Activated naive CD4-positive, alpha-beta T cell treated with anti-CD3 and anti-CD28 coated beads, Interleukin-2, amount 50 U/mL, for 72 hours (primary cell): ENCODE data around the gene STX19. TPM values are rescaled to one million over a fixed set of nuclear protein-coding genes. Genes with fewer than 3 reads are reported as not detected.
"Not testable (repeated sequence)": the region's sequence is repeated elsewhere in the genome, so short reads cannot be mapped to it uniquely, and the experiment has no call there.

ENCODE experiments used
- ATAC-seq, 2 donors: fragments of 150-1000 bp; cut with Tn5 transposase; 2 replicates each; pipeline ENCODE4 v1.10.0; 2021; ENCODE audit warnings: mild to moderate bottlenecking in 2 of 2, moderate library complexity in 2 of 2
- DNase-seq, 2 donors: peaks; one replicate each; pipeline ENCODE4 v3.0.0; 2021 to 2022; ENCODE audit warnings: low spot score in 2 of 2
- H3K27ac Mint-ChIP-seq, 2 donors: one replicate each; pipeline ENCODE4 v1.8.0; 2022; ENCODE audit warnings: mild to moderate bottlenecking in 2 of 2, mixed read lengths in 2 of 2
- H3K36me3 Mint-ChIP-seq, 2 donors: one replicate each; pipeline ENCODE4 v1.8.0; 2022; ENCODE audit warnings: mixed read lengths in 2 of 2
- H3K9me3 Mint-ChIP-seq, 2 donors: one replicate each; pipeline ENCODE4 v1.8.0; 2022; ENCODE audit warnings: mixed read lengths in 2 of 2
- total RNA-seq, 2 donors: library from RNA; stranded (reverse); gene quantifications; one replicate each; pipeline ENCODE4 v1.2.3, GENCODE V29; 2022

Gene STX19
- total RNA-seq, 2 donors from 2014 or later, result not detected

- H3K9me3 Mint-ChIP-seq, result no peaks in the 10 kb centered on the region
- ATAC-seq (no peak), DNase-seq (no peak)
- H3K27ac Mint-ChIP-seq, result no peak overlapping the region
- H3K36me3 Mint-ChIP-seq, result no peaks in the 10 kb centered on the region
Measured at GRCh38 chr3:94001191-94001590, 27.2 kb downstream of the STX19 start.

GRCh38 chr3:93994056-93994455 is 34.3 kb downstream of the STX19 start:
- H3K27ac Mint-ChIP-seq, result no peak overlapping the region
- ATAC-seq (no peak), DNase-seq (no peak)
- H3K36me3 Mint-ChIP-seq, result no peaks in the 10 kb centered on the region
- H3K9me3 Mint-ChIP-seq, result no peaks in the 10 kb centered on the region

DNA sequence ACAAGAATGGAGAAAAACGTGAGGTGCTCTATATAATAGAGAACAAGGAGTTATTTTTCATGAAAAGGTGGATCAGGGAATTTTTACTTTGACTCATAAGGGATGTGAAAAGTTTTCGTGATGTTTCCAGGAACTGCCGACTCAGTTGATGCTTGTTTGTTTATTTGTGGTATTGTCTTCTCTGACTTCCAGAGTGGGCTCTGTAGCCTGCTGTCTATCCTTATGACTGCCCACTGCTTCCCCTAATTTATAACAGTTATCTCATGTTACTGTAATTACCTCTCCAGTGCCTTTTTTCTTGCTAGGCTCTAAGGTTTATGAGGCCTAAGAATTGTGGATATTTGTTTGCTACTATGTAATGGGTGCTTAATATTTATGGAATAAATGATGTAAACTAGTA is 36.2 kb downstream of the STX19 start:
- no peaks in the 10 kb centered on the region for H3K36me3 Mint-ChIP-seq
- DNase-seq, result no peak
- no peak overlapping the region for H3K27ac Mint-ChIP-seq
- ATAC-seq, result no peak
- H3K9me3 Mint-ChIP-seq, result no peaks in the 10 kb centered on the region

GRCh38 chr3:93991631-93992030 is 36.8 kb downstream of the STX19 start:
- Mint-ChIP-seq H3K36me3 (no peaks in the 10 kb centered on the region), H3K27ac (no peak overlapping the region), H3K9me3 (no peaks in the 10 kb centered on the region)
- DNase-seq (no peak), ATAC-seq (no peak)

DNA sequence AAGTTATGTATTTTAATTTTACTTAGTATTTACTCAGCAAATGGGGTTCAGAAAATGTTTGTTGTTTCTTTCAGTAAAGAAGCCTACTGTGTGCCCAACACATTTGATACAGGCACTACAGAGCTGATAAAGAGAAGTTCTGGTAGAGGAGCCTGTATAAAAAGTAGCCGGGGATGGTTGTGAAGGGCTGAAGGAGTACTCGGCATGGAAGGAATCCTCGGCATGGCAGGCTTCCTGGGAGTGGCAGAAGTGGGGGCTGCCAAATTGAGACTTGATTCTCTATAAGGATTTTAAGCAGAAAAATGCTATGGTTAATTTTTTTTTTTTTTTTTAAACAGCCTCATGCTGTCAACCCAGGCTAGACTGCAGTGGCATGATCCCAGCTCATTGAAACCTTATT is 39.2 kb downstream of the STX19 start:
- H3K9me3 Mint-ChIP-seq, result no peaks in the 10 kb centered on the region
- no peaks in the 10 kb centered on the region for H3K36me3 Mint-ChIP-seq
- no peak overlapping the region for H3K27ac Mint-ChIP-seq
- ATAC-seq (no peak), DNase-seq (no peak)

- ATAC-seq (no peak), DNase-seq (no peak)
- Mint-ChIP-seq H3K9me3 (no peaks in the 10 kb centered on the region), H3K36me3 (no peaks in the 10 kb centered on the region), H3K27ac (no peak overlapping the region)
Measured at GRCh38 chr3:93988764-93989163, 39.6 kb downstream of the STX19 start.

DNA sequence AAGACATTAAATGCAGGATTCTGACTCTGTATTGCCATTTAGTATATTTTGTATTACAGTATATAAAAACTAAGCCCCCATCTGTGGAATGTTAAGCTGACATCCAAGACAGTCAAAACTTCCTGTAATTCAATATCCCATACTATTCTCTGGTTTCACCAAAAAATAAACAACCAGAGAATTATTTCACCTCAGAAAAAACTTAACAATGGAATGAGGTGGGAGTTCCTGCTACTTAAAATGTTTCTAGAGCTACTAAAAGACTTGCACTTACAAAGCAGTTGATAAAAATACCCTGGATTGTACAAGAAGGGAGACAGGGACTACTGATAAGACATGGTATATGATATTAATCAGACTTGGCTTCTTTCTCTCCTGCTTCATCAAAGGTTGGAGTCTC is 40.1 kb downstream of the STX19 start:
- Mint-ChIP-seq H3K9me3 (no peaks in the 10 kb centered on the region), H3K36me3 (no peaks in the 10 kb centered on the region), H3K27ac (no peak overlapping the region)
- no peak for DNase-seq
- ATAC-seq, result no peak

DNA sequence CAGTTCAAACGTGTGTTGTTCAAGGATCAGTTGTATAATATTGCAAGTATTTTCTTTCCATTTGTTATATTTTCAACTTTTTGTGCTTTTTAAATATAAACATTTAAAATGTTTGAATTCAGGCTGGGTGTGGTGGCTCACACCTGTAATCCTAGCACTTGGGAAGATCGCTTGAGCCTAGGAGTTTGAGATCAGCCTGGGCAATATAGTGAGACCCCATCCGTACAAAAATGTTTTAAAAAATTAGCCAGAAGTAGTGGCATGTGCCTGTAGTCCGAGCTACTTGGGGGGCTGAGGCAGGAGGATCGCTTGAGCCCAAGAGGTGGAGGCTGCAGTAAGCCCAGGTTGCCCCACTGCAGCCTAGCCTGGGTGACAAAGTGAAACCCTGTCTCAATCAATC is 43.8 kb downstream of the STX19 start:
- ATAC-seq (no peak), DNase-seq (no peak)
- Mint-ChIP-seq H3K27ac (no peak overlapping the region), H3K9me3 (no peaks in the 10 kb centered on the region), H3K36me3 (peaks cover 0 to 4% of the 10 kb centered on the region in 2 donors)

DNA sequence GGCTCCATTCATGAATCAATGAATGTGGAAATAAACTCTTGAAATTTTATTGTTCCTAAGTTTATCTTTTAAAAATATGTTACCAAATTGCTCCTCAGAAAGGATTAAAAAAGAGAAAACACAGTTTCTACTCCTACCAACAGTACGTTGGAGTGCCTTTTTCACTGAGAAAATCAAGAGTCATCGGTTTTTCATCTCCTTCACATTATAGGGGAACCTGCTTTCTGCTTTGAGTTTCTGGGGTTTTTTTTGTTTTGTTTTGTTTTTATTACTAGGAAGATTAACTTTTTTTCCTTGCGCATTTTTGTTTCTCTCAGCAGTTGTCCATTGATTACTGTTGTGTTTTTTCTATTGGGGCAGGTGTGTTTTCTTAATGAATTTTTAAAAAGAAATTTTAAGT is 45.0 kb downstream of the STX19 start:
- Mint-ChIP-seq H3K9me3 (no peaks in the 10 kb centered on the region), H3K27ac (no peak overlapping the region), H3K36me3 (peaks cover 0 to 4% of the 10 kb centered on the region in 2 donors)
- no peak for DNase-seq
- no peak for ATAC-seq

DNA sequence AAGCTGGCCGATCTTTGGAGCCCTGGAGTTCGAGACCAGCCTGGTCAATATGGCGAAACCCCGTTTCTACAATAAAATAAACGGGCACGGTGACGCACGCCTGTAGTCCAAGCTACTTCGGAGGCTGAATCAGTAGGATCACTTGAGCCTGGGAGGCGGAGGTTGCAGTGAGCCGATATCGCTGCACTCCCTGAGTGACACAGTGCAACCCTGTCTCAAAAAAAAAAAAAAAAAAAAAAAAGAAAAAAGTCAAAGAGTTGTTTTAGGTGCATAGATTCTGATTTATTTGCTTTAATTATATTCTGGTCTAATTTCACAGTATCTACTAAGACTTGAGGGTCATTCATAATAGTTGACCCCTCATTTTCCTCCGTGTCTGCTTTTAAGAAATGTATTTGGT is 46.7 kb downstream of the STX19 start:
- ATAC-seq, result no peak
- peaks cover 0 to 4% of the 10 kb centered on the region in 2 donors for H3K36me3 Mint-ChIP-seq
- no peak for DNase-seq
- no peaks in the 10 kb centered on the region for H3K9me3 Mint-ChIP-seq
- H3K27ac Mint-ChIP-seq, result no peak overlapping the region

DNA sequence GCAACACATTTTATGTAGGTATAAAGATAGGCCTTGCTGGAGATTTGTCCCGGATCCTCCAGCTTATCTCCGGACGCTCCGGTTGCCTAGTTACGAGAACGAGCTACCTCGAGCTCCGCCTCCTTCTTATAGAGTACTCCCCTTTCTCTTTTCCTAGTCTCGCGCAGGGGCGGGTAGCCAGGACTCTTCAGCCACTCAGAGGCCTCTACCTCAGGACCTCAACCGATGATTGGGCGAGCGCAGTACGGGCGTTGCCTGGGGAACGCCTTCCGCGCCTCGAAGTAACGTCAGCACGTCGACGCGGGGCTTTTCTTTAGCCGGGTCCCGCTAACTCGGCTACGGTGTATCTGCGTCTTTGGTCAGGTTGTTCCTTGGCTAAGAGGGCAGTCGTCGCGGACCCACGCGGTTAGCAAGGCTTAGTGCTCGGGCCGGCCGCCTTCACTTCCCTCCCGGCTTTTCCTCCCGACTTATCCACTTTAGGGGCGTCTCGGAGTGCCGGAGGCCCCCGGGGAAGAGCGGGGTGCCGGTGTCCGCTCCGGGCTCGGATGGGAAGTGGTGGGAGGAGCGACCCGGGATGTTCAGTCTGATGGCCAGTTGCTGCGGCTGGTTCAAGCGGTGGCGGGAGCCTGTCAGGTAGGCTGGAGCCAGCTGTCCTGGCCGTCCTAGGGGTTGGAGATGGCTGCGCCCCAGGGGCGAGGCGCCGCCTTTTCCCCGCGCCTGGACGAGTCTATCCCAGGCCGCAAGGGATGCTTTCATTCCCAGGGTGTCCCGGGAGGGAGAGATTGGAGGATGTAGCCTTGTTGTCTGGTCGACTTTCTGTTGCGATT is 48.3 kb downstream of the STX19 start, which contains the start of gene ARL13B:
Gene ARL13B (plus strand): TSS at position 306 of the 827 bp plus-strand sequence. CDS start 269 bp downstream, at position 575.
- Mint-ChIP-seq H3K27ac (peak within 1 kb of the TSS; percentile 89 to 98), H3K9me3 (no peaks in the 10 kb centered on the region), H3K36me3 (peaks cover 0 to 4% of the 10 kb centered on the region in 2 donors)
- ATAC-seq (peak; percentile 100), DNase-seq (peak; percentile 88 to 94)

GRCh38 chr3:93973131-93974126 is 55.0 kb downstream of the STX19 start, which contains the start of gene PROS1:
PROS1 (minus strand) TSS chr3:93973896; CDS start chr3:93973749, 147 bp downstream.
- Mint-ChIP-seq H3K9me3 (no peaks in the 10 kb centered on the region), H3K27ac (peak within 1 kb of the TSS in 1 of 2 donors; percentile 64), H3K36me3 (no peaks in the 10 kb centered on the region)
- DNase-seq (peak; percentile 58 to 66), ATAC-seq (peak; percentile 94 to 96)

DNA sequence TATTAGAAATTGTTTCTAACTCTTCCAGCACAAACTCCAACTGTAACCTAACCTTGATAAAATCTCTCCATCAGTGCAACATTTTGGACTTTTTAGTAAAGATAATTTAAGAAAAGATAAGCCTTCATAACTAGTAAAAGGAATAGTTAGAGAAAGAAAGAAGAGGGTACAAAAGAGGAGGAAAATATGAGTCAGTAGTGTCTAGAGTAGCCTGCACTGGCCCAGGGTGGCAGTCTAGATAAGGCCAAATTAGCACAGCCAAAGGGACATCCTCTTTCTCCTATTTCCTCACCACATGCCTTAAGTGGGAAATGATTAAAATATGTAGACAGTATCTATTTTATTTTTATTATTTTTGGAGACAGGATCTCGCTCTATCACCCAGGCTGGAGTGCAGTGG is 58.4 kb downstream of the STX19 start:
- DNase-seq (no peak), ATAC-seq (no peak)
- Mint-ChIP-seq H3K9me3 (no peaks in the 10 kb centered on the region), H3K36me3 (no peaks in the 10 kb centered on the region), H3K27ac (no peak overlapping the region)

- Mint-ChIP-seq H3K36me3 (no peaks in the 10 kb centered on the region), H3K27ac (no peak overlapping the region), H3K9me3 (no peaks in the 10 kb centered on the region)
- DNase-seq, result no peak
- no peak for ATAC-seq
Measured at GRCh38 chr3:93969443-93969842, 59.0 kb downstream of the STX19 start.

DNA sequence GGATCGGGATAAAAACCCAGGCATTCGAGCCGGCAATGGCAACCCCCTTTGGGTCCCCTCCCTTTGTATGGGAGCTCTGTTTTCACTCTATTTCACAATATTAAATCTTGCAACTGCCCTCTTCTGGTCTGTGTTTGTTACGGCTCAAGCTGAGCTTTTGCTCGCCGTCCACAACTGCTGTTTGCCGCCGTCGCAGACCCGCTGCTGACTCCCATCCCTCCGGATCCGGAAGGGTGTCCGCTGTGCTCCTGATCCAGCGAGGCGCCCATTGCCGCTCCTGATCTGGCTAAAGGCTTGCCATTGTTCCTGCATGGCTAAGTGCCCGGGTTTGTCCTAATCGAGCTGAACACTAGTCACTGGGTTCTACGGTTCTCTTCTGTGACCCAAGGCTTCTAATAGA is 63.3 kb downstream of the STX19 start:
- H3K36me3 Mint-ChIP-seq, H3K27ac Mint-ChIP-seq, ATAC-seq, H3K9me3 Mint-ChIP-seq, DNase-seq: not testable (repeated sequence)
